GM12801 (cell line): ENCODE measurements around the gene ZSCAN2.

Experiments
- TF ChIP-seq, protein P1 (sequence below): IDR thresholded peaks from one replicate; pipeline ENCODE4 v1.5.1; 2011; ENCODE audit warnings: control low read depth; ENCODE audit not compliant: insufficient read length; ENCODE audit errors: extremely low read depth

ZSCAN2 gene

DNA sequence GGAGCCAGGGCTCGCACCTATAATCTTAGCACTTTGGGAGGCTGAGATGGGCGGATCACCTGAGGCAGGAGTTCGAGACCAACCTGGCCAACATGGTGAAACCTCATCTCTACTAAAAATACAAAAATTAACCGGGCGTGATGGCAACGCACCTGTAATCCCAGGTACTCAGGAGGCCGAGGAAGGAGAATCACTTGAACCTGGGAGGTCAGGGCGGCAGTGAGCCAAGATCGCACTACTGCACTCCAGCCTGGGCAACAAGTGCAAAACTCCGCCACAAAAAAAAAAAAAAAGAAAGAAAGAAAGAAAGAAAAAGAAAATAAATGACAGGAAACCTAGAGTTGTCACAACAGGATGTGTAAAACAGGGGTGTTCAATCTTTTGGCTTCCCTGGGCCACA lies 60.2 kb downstream of the ZSCAN2 start:
- TF ChIP-seq, protein P1, sequence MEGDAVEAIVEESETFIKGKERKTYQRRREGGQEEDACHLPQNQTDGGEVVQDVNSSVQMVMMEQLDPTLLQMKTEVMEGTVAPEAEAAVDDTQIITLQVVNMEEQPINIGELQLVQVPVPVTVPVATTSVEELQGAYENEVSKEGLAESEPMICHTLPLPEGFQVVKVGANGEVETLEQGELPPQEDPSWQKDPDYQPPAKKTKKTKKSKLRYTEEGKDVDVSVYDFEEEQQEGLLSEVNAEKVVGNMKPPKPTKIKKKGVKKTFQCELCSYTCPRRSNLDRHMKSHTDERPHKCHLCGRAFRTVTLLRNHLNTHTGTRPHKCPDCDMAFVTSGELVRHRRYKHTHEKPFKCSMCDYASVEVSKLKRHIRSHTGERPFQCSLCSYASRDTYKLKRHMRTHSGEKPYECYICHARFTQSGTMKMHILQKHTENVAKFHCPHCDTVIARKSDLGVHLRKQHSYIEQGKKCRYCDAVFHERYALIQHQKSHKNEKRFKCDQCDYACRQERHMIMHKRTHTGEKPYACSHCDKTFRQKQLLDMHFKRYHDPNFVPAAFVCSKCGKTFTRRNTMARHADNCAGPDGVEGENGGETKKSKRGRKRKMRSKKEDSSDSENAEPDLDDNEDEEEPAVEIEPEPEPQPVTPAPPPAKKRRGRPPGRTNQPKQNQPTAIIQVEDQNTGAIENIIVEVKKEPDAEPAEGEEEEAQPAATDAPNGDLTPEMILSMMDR = no peak

DNA sequence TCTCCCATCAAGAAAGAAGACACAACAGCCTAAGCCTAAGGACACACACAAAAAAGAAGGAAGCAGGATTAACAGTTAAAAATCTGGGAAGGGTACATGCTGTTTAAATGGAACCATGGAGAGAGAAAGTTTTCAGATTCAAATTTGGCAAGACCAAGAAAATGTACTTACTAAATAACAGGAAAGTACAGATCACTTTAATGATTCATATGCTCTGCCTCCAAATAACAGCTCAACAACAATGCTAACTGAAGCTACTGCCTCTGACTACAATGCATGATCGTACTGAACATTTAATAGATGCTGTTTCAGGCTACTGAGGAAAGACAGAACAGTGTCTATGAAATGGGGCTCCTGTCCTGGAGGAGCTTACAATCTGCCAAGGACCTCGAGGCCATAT lies 65.6 kb downstream of the ZSCAN2 start:
- TF ChIP-seq, protein P1 = no peak

DNA sequence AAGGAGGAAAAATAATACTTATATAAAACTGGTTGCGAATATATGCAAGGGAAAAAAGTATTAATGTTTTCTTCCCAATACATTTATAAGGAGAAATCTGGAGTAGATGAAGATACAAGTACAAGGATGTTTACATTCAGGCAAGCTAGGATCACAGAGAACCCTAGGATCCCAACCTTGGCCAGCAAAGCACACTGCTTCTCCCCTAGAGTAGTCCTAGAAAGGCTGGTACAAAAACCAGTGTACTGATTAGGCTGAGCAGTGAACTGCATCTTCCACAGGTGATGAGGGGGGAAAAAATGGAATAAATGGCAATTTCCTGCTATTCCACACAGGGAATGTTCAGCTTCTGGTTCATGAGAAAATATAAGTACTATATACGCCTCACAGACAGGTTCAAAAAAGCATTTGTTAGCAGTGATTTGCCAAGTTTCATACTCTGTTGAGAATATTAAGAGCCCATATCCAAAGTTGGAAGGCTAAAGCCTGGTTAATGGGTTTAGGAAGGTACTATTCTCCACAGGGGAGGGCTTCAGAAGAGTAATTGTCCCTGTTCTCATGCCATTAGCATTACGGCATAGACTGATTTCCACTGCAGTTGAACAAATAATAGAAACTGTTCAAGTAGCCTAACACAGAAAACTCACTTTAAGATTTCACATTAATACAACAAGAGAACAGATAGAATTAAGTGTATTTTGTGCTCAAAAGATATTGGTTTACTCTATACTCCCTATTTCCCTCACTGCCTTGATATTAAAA lies 67.6 kb downstream of the ZSCAN2 start:
- TF ChIP-seq, protein P1 = no peak

DNA sequence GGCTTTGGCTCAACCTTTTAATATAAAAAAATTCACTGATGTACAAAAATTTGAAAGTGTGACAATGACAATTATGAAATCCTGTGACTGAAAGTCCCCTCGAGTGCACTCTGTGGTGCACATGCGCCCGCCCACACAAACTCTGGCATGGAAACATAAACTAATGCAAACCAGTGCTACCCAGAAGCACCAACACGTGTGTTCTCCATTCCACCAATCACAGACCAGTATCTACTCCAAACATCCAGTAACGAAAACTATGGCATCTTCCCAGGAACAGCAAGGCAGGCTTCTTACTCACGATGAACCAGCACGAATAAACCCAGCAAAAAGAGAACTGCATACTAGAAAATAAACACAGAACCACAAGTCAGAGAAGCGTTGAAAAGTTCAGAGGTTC lies 68.9 kb downstream of the ZSCAN2 start:
- TF ChIP-seq, protein P1 = no peak

DNA sequence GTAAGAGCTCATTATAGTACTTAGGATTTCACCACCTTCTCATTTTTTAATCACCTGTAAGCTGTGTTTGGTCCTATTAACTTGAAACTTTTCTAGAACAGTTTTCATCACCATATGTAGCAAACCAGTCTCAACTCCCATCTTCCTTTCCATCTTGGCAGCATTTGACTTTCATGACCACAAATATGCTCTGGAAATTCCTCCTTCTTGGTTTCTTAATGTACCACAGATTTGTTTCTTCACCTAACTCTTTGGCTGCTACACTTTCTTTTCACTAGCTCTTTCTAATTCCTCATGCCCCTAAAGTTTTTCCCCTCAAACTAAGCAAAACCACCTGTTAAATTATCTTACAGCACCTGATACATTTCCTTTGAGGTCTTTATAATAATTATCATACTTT lies 70.4 kb downstream of the ZSCAN2 start:
- TF ChIP-seq, protein P1 = no peak
